ENCODE measurements around the gene BRAF. TPM values are rescaled to one million over a fixed set of nuclear protein-coding genes. Genes with fewer than 3 reads are reported as not detected.
"Not testable (repeated sequence)": the region's sequence is repeated elsewhere in the genome, so short reads cannot be mapped to it uniquely, and the experiment has no call there.

Gene BRAF
- total and polyA plus RNA-seq, 2 donors (not counting 3 experiments of a cell fraction or from before 2014, with no cell fraction given) = 6.6 to 26.2 TPM

DNA sequence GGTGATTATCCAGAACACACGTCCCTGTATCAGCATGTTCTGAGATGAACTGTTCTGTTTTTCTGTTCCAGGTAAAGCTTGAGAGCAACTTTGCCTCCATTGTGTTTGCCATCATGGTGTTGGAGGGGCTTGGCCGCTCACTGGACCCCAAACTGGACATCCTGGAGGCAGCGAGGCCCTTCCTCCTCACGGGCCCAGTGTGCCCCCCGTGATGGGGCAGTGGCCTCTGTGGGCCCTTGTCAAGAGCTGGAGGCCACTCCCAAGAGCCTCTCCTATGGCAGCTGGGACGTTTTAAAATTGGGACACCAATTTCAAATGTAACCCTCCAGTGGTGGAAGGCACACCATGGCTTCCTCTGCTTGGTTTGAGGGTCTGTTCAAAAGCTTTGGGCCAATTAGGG lies 230.1 kb downstream of the BRAF start:
- DNase-seq (ENCODE audit: low read depth, low spot score) = no peak
- no peaks in the 10 kb centered on the region for H3K9me3 ChIP-seq (replicated peaks; ENCODE audit: control insufficient read depth, insufficient read depth, low read length)
- ChIA-PET POLR2A (no interaction called here), CTCF (interaction anchor here (1.6 kb wide), 1 partner anchor 32 kb away, joined by 3 read pairs; no protein-coding TSS in a partner anchor)
- no peak overlapping the region for H2AFZ ChIP-seq (ENCODE audit: low read depth, low read length)
- peaks cover 0 to 2% of the 10 kb centered on the region in 2 experiments for H3K36me3 ChIP-seq (ENCODE audit: control insufficient read depth in 2 of 2, extremely low read depth in 1 of 2, insufficient read depth in 2 of 2, low read length in 2 of 2)
- BruUV-seq (replicated peaks) = no TSS peak
- H4K20me1 ChIP-seq (replicated peaks; ENCODE audit: control insufficient read depth, extremely low read depth, insufficient read depth, low read length) = no peaks in the 10 kb centered on the region
- H3K4me2 ChIP-seq (ENCODE audit: insufficient read depth, low read length) = no peak overlapping the region
- H3K79me2 ChIP-seq (ENCODE audit: control insufficient read depth, insufficient read depth, low read length) = peaks cover 23% of the 10 kb centered on the region
- H3K4me3 ChIP-seq (replicated peaks in 1 of 3; ENCODE audit: insufficient read depth in 1 of 3, low read depth in 1 of 3, low read length in 3 of 3) = no peak overlapping the region
- peaks cover 12% of the 10 kb centered on the region for H3K4me1 ChIP-seq (ENCODE audit: control insufficient read depth, extremely low read depth, insufficient read depth, low read length)
- FAIRE-seq = no peak
- H3K9me1 ChIP-seq (replicated peaks; ENCODE audit: control insufficient read depth, extremely low read depth, insufficient read depth, low read length) = no peaks in the 10 kb centered on the region
- H3K27ac ChIP-seq (ENCODE audit: insufficient read depth, low read depth, low read length) = no peak overlapping the region
- dilution Hi-C loops (cut with MboI; ENCODE audit: extremely low pct_ligation_motif_present, low sequenced_read_pairs) = no loop called here
- TF ChIP-seq, protein P1, sequence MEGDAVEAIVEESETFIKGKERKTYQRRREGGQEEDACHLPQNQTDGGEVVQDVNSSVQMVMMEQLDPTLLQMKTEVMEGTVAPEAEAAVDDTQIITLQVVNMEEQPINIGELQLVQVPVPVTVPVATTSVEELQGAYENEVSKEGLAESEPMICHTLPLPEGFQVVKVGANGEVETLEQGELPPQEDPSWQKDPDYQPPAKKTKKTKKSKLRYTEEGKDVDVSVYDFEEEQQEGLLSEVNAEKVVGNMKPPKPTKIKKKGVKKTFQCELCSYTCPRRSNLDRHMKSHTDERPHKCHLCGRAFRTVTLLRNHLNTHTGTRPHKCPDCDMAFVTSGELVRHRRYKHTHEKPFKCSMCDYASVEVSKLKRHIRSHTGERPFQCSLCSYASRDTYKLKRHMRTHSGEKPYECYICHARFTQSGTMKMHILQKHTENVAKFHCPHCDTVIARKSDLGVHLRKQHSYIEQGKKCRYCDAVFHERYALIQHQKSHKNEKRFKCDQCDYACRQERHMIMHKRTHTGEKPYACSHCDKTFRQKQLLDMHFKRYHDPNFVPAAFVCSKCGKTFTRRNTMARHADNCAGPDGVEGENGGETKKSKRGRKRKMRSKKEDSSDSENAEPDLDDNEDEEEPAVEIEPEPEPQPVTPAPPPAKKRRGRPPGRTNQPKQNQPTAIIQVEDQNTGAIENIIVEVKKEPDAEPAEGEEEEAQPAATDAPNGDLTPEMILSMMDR (IDR thresholded peaks at IDR 0.05; ENCODE audit: extremely low read depth in 1 of 2, insufficient read depth in 1 of 2, low read depth in 1 of 2, low read length in 2 of 2) = no peak
- TF ChIP-seq, protein P2, sequence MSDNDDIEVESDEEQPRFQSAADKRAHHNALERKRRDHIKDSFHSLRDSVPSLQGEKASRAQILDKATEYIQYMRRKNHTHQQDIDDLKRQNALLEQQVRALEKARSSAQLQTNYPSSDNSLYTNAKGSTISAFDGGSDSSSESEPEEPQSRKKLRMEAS (IDR thresholded peaks at IDR 0.05; ENCODE audit: insufficient read depth, insufficient read length) = no peak
- TF ChIP-seq POLR2AphosphoS5 (IDR thresholded peaks at IDR 0.05; ENCODE audit: insufficient read depth, low read depth, low read length) (no peak), POLR2A (IDR thresholded peaks at IDR 0.05; ENCODE audit: low read depth, low read length) (no peak), EZH2 (IDR thresholded peaks at IDR 0.05; ENCODE audit: borderline replicate concordance, low read depth, low read length, severe bottlenecking) (no peak), MYC (IDR thresholded peaks at IDR 0.05; ENCODE audit: low read depth, low read length) (no peak), GATA2 (IDR thresholded peaks at IDR 0.05; ENCODE audit: insufficient read depth, insufficient read length, low read depth, low read length) (no peak), JUN (IDR thresholded peaks at IDR 0.05; ENCODE audit: borderline replicate concordance, insufficient read depth, insufficient read length, low read depth) (no peak), FOS (IDR thresholded peaks at IDR 0.05; ENCODE audit: borderline replicate concordance, insufficient read depth, low read length) (no peak)
- no peaks in the 10 kb centered on the region for H3K27me3 ChIP-seq (ENCODE audit: control insufficient read depth in 2 of 2, insufficient read depth in 2 of 2, low read length in 2 of 2)
- intact Hi-C loops (cut with micrococcal nuclease) = no loop called here
- no peak overlapping the region for H3K9ac ChIP-seq (replicated peaks; ENCODE audit: extremely low read depth, insufficient read depth, low read length)

DNA sequence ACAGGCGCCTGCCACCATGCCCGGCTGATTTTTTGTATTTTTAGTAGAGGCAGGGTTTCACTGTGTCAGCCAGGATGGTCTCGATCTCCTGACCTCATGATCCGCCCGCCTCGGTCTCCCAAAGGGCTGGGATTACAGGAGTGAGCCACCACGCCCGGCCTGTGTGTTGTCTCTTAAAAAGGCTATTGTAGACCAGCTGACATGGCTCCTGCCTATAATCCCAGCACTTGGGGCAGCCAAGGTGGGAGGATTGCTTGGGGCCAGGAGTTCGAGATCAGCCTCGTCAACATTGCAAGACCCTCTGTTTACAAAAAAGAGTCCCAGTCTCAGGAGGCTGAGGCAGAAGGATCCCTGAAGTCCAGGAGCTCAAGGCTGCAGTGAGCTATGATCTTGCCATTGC lies 230.9 kb downstream of the BRAF start:
- POLR2A ChIA-PET; dilution Hi-C loops (cut with MboI; ENCODE audit: extremely low pct_ligation_motif_present, low sequenced_read_pairs); intact Hi-C loops (cut with micrococcal nuclease); H3K27me3 ChIP-seq (ENCODE audit: control insufficient read depth in 2 of 2, insufficient read depth in 2 of 2, low read length in 2 of 2); BruUV-seq (replicated peaks); DNase-seq (ENCODE audit: low read depth, low spot score); H3K9ac ChIP-seq (replicated peaks; ENCODE audit: extremely low read depth, insufficient read depth, low read length); H4K20me1 ChIP-seq (replicated peaks; ENCODE audit: control insufficient read depth, extremely low read depth, insufficient read depth, low read length); H3K9me1 ChIP-seq (replicated peaks; ENCODE audit: control insufficient read depth, extremely low read depth, insufficient read depth, low read length); H3K9me3 ChIP-seq (replicated peaks; ENCODE audit: control insufficient read depth, insufficient read depth, low read length); H2AFZ ChIP-seq (ENCODE audit: low read depth, low read length); H3K4me2 ChIP-seq (ENCODE audit: insufficient read depth, low read length); FAIRE-seq; H3K27ac ChIP-seq (ENCODE audit: insufficient read depth, low read depth, low read length); H3K36me3 ChIP-seq (ENCODE audit: control insufficient read depth in 2 of 2, extremely low read depth in 1 of 2, insufficient read depth in 2 of 2, low read length in 2 of 2); H3K4me3 ChIP-seq (replicated peaks in 1 of 3; ENCODE audit: insufficient read depth in 1 of 3, low read depth in 1 of 3, low read length in 3 of 3): not testable (repeated sequence)
- CTCF ChIA-PET = interaction anchor here (1.4 kb wide), 1 partner anchor 18 kb away, joined by 3 read pairs; no protein-coding TSS in a partner anchor
- Histone ChIP-seq H3K4me1 (ENCODE audit: control insufficient read depth, extremely low read depth, insufficient read depth, low read length) (peaks cover 12% of the 10 kb centered on the region), H3K79me2 (ENCODE audit: control insufficient read depth, insufficient read depth, low read length) (peaks cover 15% of the 10 kb centered on the region)

All from endothelial cell of umbilical vein (primary cell).